Hepatocyte (in vitro differentiated cells): Measurements from ENCODE around the gene DHRS12. TPM values are rescaled to one million over a fixed set of nuclear protein-coding genes. Genes with fewer than 3 reads are reported as not detected.

Experiments used
- DNase-seq: peaks from one replicate; pipeline ENCODE4 v3.0.0-alpha.2; 2016; ENCODE audit warnings: low spot score
- H2AFZ ChIP-seq: fragments of 200-600 bp; sonication (generic); 2 replicates; pipeline ENCODE4 v1.6.0; 2016; ENCODE audit warnings: antibody characterized with exemption, mild to moderate bottlenecking
- H3K27ac ChIP-seq: fragments of 200-600 bp; sonication (generic); 2 replicates; pipeline ENCODE4 v1.5.1; 2016; ENCODE audit warnings: mild to moderate bottlenecking
- H3K27me3 ChIP-seq: fragments of 200-600 bp; sonication (generic); 2 replicates; pipeline ENCODE4 v1.6.1; 2016
- H3K36me3 ChIP-seq: fragments of 200-600 bp; sonication (generic); replicated peaks from 2 replicates; pipeline ENCODE4 v1.5.1; 2016; ENCODE audit warnings: low read depth; ENCODE audit not compliant: insufficient read depth
- H3K4me1 ChIP-seq: fragments of 200-600 bp; sonication (generic); 2 replicates; pipeline ENCODE4 v1.5.1; 2016; ENCODE audit warnings: mild to moderate bottlenecking, moderate library complexity; ENCODE audit not compliant: insufficient read depth
- H3K4me2 ChIP-seq: fragments of 200-600 bp; sonication (generic); 2 replicates; pipeline ENCODE4 v1.6.0; 2016
- H3K4me3 ChIP-seq: fragments of 200-600 bp; sonication (generic); 2 replicates; pipeline ENCODE4 v1.5.1; 2016; ENCODE audit warnings: mild to moderate bottlenecking
- H3K79me2 ChIP-seq: fragments of 200-600 bp; sonication (generic); 2 replicates; pipeline ENCODE4 v1.6.0; 2017; ENCODE audit warnings: mild to moderate bottlenecking
- H3K9me2 ChIP-seq: fragments of 200-600 bp; sonication (generic); replicated peaks from 2 replicates; pipeline ENCODE4 v1.6.0; 2017; ENCODE audit warnings: mild to moderate bottlenecking; ENCODE audit not compliant: insufficient read depth
- H3K9me3 ChIP-seq: fragments of 200-600 bp; sonication (generic); 2 replicates; pipeline ENCODE4 v1.5.1; 2016; ENCODE audit warnings: low read depth, mild to moderate bottlenecking
- H4K20me1 ChIP-seq: fragments of 200-600 bp; sonication (generic); 2 replicates; pipeline ENCODE4 v1.6.0; 2016; ENCODE audit warnings: mild to moderate bottlenecking; ENCODE audit not compliant: insufficient read depth, poor library complexity, severe bottlenecking
- EZH2 ChIP-seq: fragments of 200-600 bp; sonication (generic); IDR thresholded peaks from 2 replicates; pipeline ENCODE4 v1.6.1; 2016; ENCODE audit warnings: antibody characterized with exemption, mild to moderate bottlenecking, borderline replicate concordance
- EZH2phosphoT487 ChIP-seq: fragments of 200-600 bp; sonication (generic); IDR thresholded peaks from one replicate; pipeline ENCODE4 v1.6.1; 2018; ENCODE audit warnings: antibody characterized with exemption, mild to moderate bottlenecking, low read depth, moderate library complexity; ENCODE audit not compliant: unreplicated experiment, severe bottlenecking
- WGBS: methylation state at CpG from one replicate; pipeline ENCODE4 v1.1.6; 2016; ENCODE audit warnings: low lambda C conversion rate; ENCODE audit errors: missing lambda C conversion rate; 5-methylcytosine and 5-hydroxymethylcytosine counted together
- polyA plus RNA-seq: library from polyadenylated mRNA; unstranded; fragments of >200 nt; fragmentation: Nextera tagmentation; extraction: Ambion mirVana; gene quantifications from 2 replicates; pipeline ENCODE4 v1.2.1, GENCODE V29; 2016
- total RNA-seq: library from RNA; depleted of rRNA; stranded (reverse); fragments of >200 nt; gene quantifications from 2 replicates; pipeline ENCODE4 v1.2.3, GENCODE V29; 2014
- TF ChIP-seq, protein P1 (sequence below): fragments of 200-600 bp; sonication (generic); IDR thresholded peaks from 2 replicates; pipeline ENCODE4 v1.5.1; 2016; ENCODE audit warnings: antibody characterized with exemption, mild to moderate bottlenecking; ENCODE audit not compliant: poor library complexity

The DHRS12 gene
- total and polyA plus RNA-seq, 2 experiments from 2014 or later: 4.6 to 13.5 TPM

DNA sequence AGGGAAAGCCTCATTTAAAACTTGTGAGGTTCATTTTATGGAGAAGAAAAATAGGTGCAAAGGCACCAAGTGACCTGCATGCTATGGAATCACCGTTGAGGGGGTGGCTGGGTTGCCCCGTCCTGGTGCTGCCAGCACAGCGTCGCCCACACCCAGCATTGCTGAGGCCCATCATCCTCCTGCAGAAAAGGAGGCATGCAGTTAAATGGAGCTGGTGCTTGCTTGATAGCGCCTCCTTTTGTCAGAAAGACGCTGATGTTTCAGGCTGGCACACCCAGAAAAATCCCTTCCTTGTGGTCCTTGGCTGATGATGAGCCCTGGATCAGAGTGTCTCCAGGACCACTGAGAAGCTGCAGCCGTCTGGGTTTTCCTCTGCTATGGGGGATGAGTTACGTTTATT is 36.9 kb downstream of the DHRS12 start:
- Histone ChIP-seq H4K20me1 (no peaks in the 10 kb centered on the region), H3K4me1 (peaks cover 16% of the 10 kb centered on the region), H3K27me3 (no peaks in the 10 kb centered on the region), H3K27ac (no peak overlapping the region), H2AFZ (no peak overlapping the region), H3K9me3 (no peaks in the 10 kb centered on the region), H3K4me3 (no peak overlapping the region), H3K36me3 (no peaks in the 10 kb centered on the region), H3K79me2 (no peaks in the 10 kb centered on the region), H3K4me2 (no peak overlapping the region), H3K9me2 (no peaks in the 10 kb centered on the region)
- WGBS: 90% methylated on average over 8 of the region's 8 CpGs
- TF ChIP-seq EZH2phosphoT487 (no peak), EZH2 (no peak)
- TF ChIP-seq, protein P1, sequence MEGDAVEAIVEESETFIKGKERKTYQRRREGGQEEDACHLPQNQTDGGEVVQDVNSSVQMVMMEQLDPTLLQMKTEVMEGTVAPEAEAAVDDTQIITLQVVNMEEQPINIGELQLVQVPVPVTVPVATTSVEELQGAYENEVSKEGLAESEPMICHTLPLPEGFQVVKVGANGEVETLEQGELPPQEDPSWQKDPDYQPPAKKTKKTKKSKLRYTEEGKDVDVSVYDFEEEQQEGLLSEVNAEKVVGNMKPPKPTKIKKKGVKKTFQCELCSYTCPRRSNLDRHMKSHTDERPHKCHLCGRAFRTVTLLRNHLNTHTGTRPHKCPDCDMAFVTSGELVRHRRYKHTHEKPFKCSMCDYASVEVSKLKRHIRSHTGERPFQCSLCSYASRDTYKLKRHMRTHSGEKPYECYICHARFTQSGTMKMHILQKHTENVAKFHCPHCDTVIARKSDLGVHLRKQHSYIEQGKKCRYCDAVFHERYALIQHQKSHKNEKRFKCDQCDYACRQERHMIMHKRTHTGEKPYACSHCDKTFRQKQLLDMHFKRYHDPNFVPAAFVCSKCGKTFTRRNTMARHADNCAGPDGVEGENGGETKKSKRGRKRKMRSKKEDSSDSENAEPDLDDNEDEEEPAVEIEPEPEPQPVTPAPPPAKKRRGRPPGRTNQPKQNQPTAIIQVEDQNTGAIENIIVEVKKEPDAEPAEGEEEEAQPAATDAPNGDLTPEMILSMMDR: no peak
- no peak for DNase-seq

DNA sequence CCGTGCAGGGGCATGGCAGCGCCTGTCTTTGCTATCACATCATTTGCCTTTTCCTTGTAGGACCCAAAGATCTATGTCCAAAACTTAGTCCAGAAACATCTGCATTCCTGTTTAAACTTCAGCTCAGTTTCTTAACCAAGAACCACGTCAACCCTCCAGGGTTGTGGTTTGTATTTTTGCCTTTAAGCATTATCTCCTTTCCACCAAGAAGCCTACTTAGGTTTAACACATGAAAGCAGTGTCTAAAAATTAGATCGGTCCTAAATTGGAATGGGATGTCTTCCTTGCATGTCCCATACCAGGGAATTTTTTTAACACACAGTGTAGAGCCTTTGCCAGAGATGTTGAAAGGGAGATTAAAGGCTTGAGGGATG is 38.8 kb downstream of the DHRS12 start:
- H3K36me3 ChIP-seq: no peaks in the 10 kb centered on the region
- H4K20me1 ChIP-seq: no peaks in the 10 kb centered on the region
- H3K9me2 ChIP-seq: no peaks in the 10 kb centered on the region
- no peak for DNase-seq
- peak overlapping the region; percentile 51 for H3K4me2 ChIP-seq
- H3K4me3 ChIP-seq: no peak overlapping the region
- no peaks in the 10 kb centered on the region for H3K79me2 ChIP-seq
- no peak overlapping the region for H2AFZ ChIP-seq
- no peaks in the 10 kb centered on the region for H3K9me3 ChIP-seq
- no peaks in the 10 kb centered on the region for H3K27me3 ChIP-seq
- 88% methylated on average over 4 of the region's 4 CpGs for WGBS
- peaks cover 16% of the 10 kb centered on the region for H3K4me1 ChIP-seq
- peak overlapping the region; percentile 85 for H3K27ac ChIP-seq
- TF ChIP-seq EZH2 (no peak), EZH2phosphoT487 (no peak)
- TF ChIP-seq, protein P1: no peak

DNA sequence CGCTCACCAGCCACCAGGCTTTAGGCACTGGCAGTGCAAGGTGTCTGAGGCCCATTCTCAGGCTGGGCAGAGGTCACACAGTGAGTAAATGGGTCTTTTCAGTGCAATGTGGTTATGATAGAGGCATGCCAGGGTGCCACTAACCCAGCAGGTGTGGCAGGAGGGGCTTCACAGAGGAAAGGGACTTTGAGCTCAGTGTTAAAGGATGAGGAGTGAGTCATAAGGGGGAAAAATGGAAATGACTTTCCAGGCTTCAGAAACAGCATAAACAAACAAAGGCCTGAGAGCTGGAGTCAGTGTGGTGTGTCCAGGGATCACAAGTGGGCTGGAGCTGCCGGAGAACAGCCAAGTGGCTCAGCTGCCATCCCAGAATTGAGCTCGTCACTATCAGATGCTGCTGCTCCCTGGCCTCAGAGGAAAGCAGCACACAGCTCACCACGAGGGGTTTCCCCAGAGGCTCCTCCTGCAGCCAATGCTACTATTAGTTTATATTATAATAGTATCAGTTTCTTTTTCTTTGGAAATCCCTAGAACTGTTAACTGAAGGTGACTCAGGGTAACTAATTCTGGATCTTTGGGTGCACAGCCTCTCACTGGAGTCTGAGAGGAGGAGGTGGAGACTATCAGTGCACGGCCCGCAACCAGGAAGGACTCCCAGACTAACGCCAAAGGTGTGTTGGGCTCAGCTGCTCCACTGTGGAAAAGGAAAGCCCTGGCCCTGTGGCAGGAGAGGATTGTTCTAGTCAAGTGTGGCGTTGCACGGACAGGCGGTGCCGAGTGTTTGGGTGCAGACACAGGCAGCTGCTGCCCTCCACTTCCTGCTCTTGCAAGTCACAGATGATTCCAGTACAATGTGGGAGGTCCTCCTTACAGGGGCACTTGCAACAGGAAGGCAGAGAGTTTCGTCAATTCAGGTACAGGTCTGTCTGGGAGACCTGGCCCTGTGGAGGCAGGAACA is 39.5 kb downstream of the DHRS12 start:
- peak overlapping the region; percentile 85 for H3K27ac ChIP-seq
- peak overlapping the region; percentile 20 for H2AFZ ChIP-seq
- no peaks in the 10 kb centered on the region for H3K9me3 ChIP-seq
- WGBS: 56% methylated on average over 12 of the region's 12 CpGs
- H3K27me3 ChIP-seq: no peaks in the 10 kb centered on the region
- peak overlapping the region; percentile 51 for H3K4me2 ChIP-seq
- no peaks in the 10 kb centered on the region for H3K9me2 ChIP-seq
- no peak for TF ChIP-seq EZH2phosphoT487
- TF ChIP-seq, protein P1: no peak
- TF ChIP-seq EZH2: no peak
- no peak overlapping the region for H3K4me3 ChIP-seq
- H3K4me1 ChIP-seq: peaks cover 16% of the 10 kb centered on the region
- DNase-seq: peak; percentile 76
- no peaks in the 10 kb centered on the region for H3K79me2 ChIP-seq
- no peaks in the 10 kb centered on the region for H4K20me1 ChIP-seq
- no peaks in the 10 kb centered on the region for H3K36me3 ChIP-seq
